ENCODE results near the gene VAV3. TPM values are rescaled to one million over a fixed set of nuclear protein-coding genes. Genes with fewer than 3 reads are reported as not detected.
A peak's percentile ranks its signal among the peaks of the same experiment; 100 is the strongest.
"Not testable (repeated sequence)": the region's sequence is repeated elsewhere in the genome, so short reads cannot be mapped to it uniquely, and the experiment has no call there.

VAV3 gene
- total RNA-seq, 1 experiment from 2014 or later = 96.6 TPM

DNA sequence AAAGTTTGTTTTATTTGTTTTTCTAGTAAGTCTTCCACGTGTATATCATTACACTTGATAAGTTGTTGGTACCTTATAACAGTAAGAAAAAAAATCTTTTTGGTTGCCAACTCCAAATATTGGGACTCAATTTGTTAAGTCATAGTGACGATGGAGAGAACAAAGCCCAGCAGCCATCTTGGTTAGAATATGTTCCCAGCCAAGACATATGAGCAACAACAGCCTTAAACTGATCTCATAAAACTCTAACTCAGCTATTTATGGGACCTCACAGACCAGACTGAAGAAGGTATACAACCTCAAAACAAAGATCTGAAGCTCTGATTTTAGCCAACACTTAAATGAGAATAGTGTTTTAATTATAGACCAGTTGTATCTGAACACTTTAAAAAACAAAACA, 281.3 kb downstream of the VAV3 start:
- DNase-seq (ENCODE audit: low read depth) = peak; percentile 66

DNA sequence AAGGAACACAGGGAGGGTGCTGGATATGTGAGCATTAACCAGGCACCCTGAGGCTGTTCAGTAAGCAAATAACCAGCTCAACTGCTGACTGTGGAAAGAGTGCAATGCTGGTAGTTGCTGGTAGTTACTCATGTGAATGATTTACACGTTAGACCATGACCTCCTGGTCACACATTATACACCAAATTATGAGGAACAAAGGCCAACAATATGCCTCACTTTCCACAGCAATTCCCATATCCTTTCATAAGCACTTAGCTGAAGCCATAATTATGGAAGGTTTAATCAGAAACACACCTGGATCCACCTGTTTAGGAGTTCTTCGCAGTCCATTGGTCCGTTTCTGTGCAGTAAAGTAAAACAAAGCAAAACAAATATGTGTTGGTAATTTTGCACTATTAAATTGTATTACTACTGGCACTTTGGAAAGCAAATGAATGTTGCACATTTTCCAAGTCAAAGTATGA, 281.8 kb downstream of the VAV3 start:
- peak; percentile 88 for DNase-seq (ENCODE audit: low read depth)

DNA sequence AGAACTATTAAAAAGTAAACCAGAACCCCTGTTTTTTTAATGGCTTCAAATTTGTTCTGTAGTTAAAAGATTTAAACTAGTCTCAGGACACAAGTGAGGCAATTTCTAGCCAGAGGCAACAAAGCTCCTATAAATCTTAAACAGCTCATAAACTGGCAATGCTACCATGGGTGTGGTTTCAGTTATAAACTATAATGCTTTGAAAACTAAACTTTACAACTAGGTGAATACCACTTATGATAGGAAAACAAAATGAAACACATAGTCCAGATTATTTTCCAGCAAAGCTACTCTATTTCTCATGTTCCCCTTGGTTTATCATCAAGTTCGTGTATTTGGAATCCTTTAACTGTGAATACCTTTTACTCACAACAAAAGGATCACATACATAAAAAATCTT, 282.5 kb downstream of the VAV3 start:
- peak; percentile 91 for DNase-seq (ENCODE audit: low read depth)

DNA sequence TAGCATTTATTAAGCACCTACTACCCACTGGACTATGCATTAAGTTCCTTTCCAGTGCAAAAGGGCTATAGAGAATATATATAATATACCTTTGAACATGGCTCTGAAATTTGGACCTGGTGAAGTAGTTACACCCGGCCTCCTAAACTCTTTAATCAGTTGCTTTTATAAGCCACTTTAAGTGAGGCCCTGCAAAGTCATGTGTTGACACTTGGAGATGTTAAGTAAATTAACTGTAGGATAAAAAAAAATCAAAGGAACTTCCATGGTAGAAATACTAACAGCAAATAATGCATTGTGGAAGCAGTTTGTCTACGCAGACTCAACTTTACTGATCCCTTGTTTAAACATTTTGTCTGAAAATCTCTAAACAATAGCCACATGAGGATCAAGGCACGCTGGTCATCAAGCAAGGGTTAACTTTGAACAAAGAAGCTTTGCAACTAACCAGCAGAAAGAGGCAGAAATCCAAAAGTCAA, 283.9 kb downstream of the VAV3 start:
- DNase-seq (ENCODE audit: low read depth) = no peak

DNA sequence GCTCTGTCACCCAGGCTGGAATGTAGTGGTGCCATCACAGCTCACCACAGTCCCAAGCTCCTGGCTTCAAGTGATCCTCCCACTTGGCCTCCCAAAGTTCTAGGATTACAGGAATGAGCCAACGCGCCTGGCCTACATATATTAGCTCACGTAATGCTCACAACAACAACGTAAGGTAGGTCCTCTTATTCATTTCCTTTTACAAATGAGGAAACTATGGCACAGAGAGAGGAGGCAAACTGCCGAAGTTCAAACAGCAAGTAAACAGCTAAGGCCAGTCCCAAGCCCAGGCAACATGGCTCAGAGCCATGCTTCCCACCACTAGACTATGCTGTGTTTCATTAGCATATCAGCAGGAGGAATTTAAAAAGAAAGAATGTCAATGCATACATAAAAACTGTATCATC, 284.4 kb downstream of the VAV3 start:
- DNase-seq (ENCODE audit: low read depth) = peak; percentile 87

DNA sequence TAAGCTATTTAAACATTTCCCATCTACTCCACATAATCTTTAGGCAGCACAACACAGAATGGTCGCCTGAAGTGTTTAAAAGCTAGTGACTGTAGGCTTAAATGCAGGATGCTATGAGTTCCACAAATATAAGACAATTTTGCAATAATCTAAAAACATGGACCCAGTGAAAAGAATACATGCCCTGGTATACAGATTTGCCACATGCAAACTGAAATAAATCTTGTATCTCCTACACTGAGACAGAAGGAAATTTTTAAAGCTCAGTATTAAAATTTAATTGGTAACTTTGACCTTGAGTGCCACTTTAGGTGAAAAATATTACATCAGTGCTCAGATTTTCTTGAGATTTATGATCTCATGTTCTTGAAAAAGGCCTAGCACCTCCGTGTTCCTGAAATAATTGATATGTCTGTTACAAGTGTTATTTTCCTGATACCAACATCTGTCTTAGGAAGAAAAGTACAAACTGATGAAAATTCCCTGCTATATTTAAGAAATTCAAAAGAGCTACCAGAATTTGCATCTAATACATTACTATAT, 285.5 kb downstream of the VAV3 start:
- DNase-seq (ENCODE audit: low read depth) = no peak

DNA sequence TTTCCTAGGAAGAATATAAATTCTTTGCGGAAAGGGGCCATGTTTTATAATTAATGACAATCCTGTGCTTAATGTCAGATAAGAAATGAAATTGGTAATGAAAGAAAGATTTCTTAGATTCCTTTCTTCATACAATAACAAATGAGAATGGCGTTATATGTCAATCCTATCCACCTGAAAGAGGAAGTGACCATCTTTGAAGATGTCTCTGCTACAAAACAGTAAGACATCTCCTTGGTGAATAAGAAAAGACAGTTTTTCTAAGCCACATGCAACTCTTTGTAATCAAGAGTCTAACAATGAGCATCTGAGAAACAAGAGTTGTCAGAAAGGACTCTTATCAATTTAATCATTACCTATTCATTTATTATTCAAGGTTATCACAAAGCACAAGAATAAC, 286.0 kb downstream of the VAV3 start:
- DNase-seq (ENCODE audit: low read depth) = no peak

DNA sequence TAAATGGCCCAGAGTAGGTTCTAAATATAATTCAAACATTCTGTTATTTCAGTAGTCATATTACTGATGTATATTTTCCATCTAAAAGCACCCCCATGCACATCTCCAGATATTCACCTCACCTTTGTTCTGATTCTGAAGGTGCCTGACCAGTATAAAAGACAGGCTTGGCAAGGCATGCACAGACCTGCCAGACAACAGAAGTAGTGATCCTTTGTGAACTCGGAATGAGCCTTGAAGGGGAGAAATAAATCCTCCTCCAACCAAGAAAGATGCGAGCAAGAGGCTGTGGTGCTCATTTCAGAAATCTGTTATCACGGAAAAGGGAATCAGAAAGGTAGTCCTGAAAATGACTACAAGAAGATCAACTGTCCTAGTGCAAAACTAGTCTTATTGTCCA, 287.3 kb downstream of the VAV3 start:
- DNase-seq (ENCODE audit: low read depth) = no peak

DNA sequence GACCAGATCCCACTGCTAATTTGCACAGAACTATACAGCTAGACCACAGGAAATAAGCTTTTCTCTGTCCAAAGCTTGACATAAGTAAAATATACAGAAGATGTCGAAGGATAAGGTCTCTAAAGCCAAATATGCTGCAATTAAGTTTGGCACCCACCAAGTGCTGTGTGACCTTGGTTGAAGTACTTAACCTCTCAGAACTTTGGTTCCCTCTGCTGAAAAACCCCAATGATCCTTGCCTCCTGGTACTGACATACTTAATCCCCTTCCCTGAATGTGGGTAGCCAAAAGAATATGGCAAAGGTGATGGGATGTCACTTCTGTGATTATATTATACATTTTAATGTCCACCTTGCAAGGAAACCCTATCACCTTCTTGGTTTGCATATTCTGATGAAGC, 290.5 kb downstream of the VAV3 start:
- DNase-seq (ENCODE audit: low read depth) = no peak

DNA sequence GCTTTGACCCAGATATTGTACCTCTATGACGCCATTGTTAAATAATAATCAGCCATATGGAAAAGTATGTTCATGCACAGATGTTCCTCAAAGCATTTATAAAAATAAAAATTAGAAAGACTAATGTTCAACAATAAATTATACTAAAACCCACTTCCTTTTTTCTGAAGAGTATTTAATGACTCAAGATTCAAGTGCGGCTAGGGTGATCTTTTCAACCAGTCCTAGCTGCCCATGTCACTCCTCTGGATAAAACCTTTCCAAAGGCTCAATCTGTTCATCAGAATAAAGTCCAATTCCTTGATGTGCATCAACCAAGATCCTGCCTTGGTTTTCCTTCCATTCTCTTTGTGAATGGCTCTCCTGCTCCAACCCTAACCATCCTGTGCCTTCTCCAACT, 292.0 kb downstream of the VAV3 start:
- no peak for DNase-seq (ENCODE audit: low read depth)

DNA sequence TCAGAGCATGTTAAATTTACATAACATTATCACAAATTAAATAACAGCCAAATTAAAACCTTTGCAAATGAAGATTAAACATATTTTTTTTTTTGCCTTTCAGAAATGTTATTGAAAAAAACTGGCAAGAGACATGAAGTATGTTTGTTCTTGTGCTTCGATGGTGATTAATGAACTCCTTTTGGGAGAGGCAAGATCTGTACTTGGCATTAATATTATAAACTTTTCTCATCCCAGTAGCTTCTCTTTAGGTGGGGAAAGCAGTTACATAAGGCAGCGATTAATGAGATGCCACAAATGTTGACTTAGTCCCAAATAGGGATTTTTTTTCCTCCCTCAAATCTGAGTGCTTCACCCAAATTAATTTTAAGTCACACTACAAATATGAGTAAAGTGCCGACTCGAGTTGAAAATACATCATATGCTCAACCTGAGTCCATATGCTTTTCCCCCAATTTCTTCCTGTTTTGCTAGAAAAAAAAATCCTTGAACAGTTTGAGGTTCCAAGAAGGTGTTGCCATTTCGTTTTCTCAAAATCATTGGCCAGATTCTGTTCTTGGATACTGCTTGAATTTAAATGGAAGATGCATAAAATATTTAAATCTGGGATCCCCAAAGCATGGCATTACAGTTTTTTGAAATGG, 294.5 kb downstream of the VAV3 start:
- no peak for DNase-seq (ENCODE audit: low read depth)

DNA sequence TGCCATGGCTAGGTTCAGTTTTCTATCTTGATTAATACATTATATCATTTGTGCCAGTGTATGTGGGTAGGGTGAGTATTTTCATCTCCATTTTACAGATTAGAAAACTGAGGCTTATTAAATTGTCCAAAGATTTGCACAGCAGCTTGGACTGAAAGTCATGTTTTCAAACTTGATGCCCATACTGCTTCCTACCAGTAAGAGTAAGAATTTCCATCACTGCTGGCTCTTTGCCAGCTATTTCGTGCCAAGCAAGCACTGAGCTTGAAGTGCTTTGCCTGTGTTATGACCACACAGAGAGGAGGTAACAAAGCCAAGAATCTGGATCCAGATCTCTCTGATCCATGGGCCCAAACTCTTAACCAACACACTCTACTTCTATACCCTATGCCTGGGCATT, 295.0 kb downstream of the VAV3 start:
- peak; percentile 92 for DNase-seq (ENCODE audit: low read depth)

DNA sequence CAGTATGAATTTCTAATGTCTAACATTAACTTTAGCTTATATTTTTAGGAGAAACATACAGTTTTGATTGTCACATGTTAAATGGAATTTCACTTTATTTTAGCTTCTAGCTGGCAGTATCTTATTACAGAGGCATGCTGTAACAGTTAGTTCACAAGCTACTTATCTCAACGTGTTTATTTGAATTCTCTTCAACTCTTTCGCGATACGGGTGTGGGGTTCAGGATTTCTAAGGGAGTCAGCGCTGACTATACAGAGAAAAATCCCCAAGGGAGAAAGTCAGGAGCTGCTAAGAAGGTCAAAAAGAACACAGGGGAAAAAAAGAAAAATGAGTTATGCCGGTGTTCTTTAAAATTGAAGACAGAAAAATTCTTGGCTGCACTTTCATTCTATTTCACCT, 296.2 kb downstream of the VAV3 start:
- DNase-seq (ENCODE audit: low read depth) = no peak

DNA sequence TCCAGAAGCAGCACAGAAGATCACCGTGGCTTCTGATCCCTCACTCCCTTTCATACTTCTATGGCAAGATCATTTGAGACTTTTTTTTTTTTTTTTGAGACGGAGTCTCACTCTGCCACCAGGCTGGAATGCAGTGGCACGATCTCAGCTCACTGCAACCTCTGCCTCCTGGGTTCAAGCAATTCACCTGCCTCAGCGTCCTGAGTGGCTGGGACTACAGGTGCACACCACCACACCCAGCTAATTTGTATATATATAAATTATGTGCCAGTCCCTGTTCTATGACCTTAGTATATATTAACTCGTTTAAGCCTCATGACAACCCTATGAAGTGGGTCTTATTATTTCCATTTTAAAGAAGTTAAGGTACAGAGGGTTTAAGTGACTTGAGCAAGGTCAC, 298.5 kb downstream of the VAV3 start:
- DNase-seq (ENCODE audit: low read depth) = no peak

DNA sequence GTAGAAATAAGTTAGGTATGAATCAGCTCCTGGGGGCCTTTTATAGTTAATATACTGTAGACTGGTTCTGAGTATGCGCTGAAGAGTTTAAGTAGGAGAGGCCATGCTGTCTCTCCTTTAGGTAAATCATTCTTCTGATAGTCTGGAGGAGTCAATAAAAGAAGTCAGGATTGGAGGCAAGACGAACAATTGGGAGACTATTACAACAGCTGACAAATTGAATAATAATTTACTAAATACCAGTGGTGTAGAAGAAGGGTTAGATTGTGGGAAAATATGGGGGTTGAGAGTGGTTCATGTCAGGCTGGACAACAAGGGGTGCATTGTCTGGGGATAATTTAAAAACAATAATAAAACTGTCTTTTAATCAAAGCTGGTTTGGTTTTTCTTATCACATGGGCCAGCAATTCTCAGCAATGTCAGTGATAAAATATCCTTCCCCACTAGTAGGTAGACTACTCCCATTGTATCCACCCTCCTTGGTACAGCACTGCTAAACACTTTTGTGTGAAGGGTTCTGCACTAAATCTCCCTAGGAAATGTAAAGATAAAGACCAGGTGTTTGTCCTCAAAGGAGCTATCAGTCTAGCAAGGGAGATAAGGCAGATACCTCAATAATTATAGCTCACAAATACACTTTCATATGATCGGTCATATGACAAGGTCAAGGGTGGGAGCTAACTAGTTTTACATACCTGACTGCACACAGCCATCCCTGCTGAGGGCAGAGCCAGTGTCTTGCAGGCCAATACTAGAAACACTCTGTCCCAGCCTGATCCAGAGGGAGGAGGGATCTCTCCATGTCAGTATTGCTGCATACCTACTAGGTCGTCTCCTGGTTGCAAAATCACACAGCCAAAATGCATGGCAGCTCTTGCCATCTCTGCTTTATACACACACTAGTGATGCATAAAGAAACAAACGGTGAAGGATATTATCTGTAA, 299.7 kb downstream of the VAV3 start:
- DNase-seq (ENCODE audit: low read depth) = no peak

DNA sequence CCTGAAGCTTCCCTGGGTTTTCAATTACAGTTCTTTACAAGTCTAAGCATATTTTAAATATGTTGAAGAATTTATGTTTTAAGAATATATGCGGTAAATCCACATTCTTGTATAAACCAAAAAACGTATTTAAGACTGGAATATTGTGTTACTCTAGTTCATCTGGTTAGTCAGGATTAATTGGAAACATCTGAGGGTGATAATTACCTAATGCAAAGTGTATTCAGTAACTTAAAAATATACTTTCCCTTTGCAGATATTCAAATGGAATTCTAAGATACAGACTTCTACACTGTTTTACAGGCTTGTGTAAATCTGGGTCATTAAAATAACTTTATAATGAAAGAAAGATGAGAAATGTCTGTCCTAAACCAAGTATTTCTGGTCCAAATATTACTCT, 302.0 kb downstream of the VAV3 start:
- DNase-seq (ENCODE audit: low read depth) = no peak

DNA sequence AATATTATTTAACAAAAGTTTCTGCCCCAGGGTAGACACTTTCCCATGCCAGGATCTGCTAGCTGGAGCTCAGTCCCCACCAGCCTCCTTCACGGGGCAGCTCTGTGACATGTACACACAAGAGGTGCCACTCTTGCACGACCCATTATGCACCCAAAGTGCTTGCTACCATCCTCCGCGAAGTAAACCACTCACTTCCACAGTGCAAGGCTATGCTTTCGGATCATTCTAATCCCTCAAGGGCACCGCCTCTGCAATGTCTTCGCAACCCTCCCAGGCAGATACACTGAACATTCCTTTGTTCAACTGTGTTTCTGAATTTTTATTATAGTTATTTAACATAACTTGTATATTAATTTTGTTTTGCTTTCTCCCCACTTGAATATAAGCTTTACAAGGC, 303.8 kb downstream of the VAV3 start:
- no peak for DNase-seq (ENCODE audit: low read depth)

DNA sequence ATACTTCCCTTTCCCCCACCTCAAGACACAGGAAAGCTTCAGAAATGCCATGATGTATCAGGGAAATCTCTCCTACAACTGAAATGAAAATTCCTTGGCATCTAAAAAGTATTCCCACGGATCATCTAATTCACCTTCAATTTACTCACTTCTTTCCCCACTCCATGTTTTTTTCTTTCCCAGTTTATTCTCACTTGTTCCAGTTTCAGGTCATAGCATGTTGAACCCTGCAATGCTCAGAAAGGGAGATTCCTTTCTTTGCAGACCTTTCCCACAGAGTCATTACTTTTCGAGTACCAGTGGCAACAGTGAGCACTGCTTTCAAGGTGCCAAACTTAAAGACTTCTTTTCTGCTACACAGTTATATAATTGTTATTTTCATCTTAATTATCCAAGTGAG, 305.0 kb downstream of the VAV3 start:
- no peak for DNase-seq (ENCODE audit: low read depth)

DNA sequence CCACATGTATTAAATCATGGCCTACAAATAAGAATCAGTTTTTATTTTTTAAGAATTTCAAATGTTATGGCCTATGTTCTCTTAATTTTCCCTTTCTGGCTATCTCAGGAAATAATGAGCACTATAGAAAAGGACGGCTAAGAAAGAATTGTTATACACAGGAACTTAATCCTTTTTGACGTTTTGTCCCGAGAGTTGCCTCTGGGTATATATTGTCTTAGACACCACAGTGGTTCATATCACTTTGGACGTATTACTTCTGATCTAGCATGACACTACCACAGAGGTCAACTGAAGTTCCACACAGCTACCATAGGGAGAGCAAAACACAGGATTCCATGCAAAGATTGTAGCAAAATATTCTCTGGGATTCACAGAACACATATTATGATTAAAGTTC, 307.6 kb downstream of the VAV3 start:
- no peak for DNase-seq (ENCODE audit: low read depth)

DNA sequence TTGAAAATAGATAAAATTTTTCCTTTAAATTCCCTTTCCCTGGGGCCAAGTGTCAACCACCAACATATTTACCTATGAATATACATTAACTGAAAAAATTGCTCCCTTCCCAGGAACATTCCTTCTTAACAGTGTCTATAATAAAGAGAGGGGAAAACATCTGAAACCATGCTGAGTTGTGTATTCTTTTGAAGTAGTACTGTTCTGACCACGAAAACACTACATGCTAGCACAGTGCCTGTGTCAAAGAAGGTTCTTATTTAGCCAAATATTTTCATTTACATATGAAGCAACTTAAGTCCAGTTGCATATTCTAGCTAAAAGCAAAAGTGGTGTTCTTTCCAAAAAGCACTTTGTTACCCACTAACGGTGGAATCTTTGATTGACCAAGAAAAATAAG, 311.2 kb downstream of the VAV3 start:
- no peak for DNase-seq (ENCODE audit: low read depth)

DNA sequence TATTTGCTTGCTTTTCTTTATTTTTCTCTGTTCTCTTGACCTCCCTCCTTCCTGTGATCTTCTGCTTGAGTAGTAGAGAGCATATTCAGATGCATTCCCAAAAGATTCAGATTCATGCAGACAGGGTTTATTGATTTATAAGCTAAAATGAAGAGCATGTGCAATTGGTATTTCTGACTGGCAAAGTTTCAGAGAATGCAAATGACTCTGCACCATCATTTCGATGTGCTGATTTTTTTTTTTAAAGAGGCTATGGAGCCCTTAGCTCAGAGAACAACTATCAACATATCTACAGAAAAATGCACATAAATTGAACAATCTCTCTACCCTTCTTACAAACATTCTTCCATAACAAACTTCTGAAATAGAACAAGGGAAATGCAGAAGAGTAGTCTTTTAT, 312.0 kb downstream of the VAV3 start:
- no peak for DNase-seq (ENCODE audit: low read depth)

DNA sequence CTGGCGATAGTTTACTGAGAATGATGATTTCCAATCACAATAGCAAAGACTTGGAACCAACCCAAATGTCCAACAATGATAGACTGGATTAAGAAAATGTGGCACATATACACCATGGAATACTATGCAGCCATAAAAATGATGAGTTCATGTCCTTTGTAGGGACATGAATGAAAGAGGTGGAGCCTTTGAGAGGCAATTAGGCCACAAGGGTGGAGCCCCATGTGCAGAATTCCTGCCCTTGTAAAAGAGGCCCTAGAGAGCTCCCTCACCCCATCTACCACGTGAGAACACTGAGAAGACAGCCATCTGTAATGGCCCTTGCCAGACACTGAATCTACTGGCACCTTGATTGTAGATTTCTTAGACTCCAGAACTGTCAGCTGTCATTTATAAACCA, 314.2 kb downstream of the VAV3 start:
- DNase-seq (ENCODE audit: low read depth) = not testable (repeated sequence)

DNA sequence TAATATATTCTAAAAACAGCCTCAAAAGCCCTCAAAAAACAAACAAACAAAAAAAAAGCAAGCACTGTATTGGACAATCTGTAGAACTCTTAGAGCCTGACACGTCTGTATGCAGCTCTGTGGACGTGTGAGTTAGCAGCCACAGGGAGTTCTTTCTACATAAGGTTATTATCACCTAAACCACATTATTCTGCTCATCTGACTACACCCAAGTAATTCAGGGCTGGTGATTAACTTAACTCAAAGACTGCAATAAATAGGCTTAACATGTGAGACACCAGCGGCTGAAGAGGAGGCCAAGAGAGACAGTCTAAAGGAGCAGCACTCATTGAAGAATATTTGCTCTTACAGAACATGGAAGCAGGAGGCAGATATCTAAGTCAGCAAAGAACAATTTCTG, 316.0 kb downstream of the VAV3 start:
- no peak for DNase-seq (ENCODE audit: low read depth)
